Stimulated activated CD4-positive, alpha-beta T cell treated with anti-CD3 and anti-CD28 coated beads, Interleukin-15, amount 100 ng/mL, for 1 hour (primary cell): ENCODE measurements around the gene BCAS3.

ENCODE experiments used
- DNase-seq, 2 donors: peaks; one replicate each; pipeline ENCODE4 v3.0.0-alpha.2; 2020; ENCODE audit warnings: low read depth in 1 of 2, low spot score in 1 of 2

Gene BCAS3

DNA sequence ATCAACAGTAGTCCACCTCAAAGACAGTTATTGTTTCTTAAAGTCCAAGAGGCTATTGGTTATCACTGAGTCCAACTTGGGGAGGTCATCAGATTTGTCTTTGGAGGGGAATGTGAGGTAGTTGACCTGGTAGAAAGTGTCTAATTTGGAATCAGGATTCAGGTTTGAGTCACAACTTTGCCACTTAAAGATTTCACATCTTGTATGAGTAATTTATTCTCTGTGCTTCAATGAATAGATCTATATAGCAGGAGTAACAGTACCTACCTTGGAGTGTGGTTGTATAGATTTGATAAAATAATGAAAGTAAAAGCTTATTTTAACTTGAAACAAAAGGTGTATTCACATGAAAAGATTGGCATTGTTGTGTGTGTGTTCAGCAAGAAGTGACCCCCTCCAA, 602.7 kb downstream of the BCAS3 start:
- no peak for DNase-seq

DNA sequence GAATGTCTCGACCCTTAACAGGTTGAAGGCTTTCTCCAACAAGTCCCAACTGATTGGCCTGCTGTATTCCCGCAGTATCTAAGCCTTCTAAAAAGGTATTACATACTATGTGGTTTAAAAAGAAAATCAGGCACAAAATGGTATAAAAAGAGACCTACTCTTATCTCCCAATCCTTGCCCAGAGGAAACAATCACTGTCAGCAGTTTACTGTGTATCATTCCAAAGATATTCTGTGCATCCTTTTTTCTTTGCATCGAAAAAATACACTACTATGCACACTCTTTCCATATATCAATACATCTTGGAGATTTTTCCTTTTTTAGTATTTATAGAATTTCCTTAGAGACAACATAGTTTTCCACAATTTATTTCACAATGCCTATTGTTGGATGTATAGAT, 603.2 kb downstream of the BCAS3 start:
- DNase-seq, result no peak

DNA sequence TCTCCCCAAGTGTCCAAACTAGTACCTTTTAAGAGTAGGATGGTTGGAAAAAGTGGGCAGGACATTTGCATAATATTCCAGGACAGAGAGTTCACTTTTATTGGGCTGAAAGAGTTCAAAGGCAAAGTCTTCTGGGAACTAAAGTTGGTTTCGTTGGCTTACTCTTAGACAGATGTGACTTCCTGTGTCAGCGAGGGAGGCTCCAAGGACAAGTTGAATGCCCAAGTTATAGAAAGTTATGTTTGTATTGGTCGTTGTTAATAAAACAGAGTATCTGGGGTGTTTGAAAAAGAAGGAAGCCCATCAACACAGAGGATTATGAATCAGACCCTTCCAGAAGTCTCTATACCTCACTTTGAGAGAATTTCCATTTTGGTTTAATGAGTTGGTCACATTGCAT, 604.7 kb downstream of the BCAS3 start:
- no peak for DNase-seq

DNA sequence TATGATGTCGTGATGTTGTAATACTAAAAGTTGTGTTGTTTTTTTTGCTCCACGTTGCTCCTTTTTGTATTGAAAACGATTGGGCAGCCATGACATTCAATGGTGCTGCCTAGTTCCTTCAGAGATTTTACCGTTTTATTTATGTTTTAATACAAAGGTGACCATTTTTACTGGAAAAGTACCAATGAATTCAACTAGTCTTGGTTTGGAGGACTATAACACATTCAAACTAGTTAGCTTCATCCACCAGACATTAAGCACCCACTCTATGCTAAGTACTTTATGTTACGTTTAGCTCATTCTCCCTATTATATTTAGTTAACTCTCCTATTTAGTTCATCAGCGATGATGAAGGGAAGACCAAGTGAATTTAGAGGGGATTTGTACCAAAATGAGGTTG, 605.4 kb downstream of the BCAS3 start:
- DNase-seq, result no peak

DNA sequence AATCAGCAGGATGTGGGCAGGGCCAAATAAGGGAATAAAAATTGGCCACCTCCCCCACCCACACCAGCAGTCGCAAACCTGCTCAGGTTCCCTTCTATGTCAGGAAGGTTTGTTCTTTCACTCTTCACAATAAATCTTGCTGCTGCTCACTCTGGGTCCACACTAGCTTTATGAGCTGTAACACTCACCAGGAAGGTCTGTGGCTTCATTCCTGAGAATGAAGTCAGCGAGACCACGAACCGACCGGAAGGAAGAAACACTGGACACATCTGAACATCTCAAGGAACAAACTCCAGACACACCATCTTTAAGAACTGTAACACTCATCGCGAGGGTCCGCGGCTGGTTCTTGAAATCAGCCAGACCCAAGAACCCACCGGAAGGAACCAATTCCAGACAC, 606.5 kb downstream of the BCAS3 start:
- DNase-seq, result no peak

DNA sequence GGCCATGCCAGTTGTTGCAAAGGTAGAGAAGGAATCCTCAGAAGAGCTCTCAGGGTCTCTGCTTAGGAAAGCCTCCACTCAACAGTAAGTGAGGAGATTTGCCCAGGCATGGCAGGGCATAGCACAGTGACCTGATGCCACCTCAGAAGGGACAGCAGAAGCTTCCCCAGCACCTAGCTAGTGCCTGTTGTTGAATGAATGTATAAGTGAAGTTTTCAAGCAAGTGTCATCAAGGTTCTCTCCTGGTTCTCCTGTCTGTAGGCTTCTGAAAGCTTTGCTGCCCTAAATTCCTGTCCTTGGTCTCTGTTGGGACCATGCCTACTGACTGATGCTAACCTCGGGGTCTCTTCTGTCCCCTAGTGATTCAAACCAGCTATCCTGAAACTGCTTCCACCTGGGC, 607.1 kb downstream of the BCAS3 start:
- no peak for DNase-seq

DNA sequence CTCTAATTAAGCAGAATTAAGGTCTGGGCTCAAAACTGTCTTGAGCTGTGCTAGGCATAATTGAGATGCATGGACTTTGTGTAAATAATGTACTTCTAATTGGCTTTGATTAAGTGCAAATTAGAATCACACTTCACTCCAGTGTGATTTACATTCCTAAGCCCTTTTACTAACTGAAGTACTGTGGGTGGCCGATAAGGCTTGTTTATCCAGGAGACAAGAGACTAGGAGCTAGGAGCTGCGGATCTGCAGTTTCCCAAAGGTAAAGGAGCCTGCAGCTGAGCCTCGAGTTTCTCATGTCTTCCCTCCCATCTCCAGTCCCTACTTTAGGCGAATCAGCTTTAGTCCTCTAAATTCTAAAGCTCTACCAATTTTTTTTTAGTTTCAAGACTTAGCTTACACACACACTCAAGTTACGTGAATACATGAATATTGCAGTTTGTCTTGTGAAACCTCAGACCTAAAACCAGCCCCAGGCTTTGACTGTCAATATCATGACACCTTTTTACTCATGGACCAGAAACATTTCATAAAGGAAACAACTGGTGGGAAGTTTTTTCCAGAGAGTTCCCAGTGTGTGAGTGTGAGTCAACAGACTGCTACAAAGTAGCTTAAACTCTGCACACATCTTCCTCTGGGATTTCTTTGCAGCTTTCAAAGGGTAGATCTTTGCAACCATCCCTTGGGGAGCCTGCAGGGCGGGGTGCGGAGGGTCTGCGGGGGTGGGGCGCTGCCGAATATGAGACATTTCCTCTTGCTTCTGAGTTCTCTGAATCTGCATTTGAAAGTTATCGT, 608.1 kb downstream of the BCAS3 start:
- DNase-seq, result no peak

DNA sequence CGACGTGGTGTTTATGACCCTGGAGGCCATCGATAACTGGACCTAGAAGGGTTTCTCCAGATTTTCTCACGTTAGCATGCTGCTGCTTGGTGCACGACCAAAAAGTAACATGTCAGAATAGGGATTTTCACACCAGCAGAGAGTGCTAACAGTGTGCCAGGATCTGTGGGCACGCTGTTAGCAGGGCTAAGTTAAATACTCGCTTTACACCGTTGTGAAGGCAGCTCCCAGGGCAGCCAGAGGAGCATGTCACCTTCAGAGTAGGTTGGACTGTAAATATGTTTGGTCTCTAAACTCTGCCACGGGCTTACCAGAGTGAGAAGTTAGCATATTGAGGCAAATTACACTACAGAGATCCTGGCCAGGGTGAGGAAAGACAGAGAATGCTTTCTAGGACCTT, 608.8 kb downstream of the BCAS3 start:
- DNase-seq, result no peak

DNA sequence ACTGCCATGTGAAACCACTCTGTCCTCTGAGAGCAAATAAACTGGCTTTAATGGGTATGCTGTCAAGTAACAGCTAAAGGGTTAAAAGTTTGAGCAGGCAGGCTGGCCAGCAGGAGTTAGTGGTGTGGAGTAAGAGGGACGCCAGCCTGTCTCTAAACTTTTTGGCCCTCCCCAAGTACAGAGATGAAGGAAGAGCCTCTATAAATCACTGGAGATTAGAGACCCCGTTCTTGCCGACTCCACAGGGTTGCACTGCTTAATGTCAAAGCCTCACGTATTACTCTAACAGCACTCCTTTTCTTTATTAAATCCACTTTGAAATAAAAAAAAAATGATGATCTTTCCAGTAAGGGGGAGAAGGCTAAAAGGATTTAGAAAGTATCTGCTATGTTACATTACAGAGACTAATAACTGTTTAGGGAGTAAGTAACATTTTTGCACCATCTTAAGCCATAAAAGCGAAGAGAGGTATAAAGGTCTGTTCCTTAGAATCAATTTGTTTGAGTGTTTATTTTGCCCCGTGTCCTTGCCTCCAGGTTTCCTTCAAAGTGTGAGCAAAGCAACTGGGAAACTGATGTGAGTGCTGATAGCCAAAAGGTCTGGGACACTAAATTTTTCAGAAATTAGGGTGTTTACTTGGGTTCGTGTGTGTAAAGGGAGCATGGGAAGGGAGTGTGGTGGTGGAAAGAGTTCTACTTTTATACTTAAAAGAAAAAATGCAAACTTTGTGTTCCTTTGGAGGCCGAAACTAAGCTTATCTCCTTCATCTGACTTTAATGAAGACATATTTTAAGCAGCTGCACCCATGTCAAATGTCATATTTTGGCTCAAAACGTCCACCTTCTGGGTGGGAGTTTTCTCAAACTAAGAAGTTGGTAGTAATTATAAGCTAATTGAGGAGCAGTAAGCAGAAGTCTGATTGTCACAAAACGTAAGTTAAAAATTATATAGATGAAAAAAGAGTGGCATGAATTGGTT, 612.0 kb downstream of the BCAS3 start:
- DNase-seq, result no peak

DNA sequence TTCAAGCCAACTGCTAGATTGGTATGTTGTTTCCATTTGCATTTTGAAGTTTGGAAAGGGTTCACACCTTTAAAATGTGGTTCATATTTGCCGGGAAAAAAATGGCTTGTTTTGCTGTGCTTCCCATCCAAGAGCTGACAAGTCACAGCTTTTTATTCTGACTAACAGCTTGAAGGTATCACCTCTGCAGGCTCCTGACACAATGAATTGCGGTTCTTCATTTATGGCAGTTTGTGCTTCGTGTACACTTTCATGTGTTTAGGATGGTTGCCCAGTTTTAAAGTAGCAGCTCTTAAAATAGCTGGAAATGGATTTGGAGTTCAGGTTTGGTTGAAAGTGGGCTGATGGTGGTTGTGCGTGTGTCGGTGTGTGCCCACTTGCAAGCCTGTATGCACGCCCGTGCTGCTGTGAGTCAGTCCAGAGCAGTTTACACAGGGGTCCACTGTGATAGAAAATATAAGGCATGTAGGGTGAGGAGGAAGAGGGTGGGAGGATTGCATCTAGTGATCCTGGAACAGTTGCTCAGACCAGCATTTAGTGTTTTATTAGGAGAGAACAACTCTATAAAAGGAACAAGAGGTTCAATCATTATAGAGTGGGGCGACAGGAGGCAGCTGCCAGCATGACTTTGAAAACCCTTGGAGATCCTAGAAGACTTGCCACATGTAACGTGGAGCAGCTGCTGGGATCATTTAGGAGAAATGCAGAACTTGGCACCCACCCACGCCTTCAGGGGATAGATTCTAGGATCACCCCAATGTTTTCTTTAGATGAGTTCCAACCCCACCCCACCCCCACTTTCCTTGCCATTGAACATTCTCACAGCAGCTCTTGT, 614.0 kb downstream of the BCAS3 start:
- DNase-seq, result no peak

DNA sequence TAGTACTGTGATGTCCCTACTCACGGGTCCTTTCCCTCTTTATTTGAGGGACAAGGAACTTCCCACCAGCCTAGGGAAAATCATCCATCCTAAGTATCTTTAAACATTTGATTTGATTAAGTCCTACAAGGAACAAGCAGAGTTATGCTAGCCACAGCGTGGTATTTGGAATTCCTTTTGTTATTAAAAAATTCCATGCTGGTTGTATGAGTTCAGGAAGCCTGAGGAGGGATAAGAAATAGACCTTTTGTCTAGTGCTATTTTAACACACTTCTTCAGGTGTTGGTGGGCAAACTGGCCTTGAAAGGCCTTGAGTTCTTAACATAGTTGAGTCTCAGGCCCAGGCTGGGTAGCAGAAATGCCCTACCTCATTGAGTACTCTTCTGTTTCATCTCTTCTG, 616.6 kb downstream of the BCAS3 start:
- no peak for DNase-seq

DNA sequence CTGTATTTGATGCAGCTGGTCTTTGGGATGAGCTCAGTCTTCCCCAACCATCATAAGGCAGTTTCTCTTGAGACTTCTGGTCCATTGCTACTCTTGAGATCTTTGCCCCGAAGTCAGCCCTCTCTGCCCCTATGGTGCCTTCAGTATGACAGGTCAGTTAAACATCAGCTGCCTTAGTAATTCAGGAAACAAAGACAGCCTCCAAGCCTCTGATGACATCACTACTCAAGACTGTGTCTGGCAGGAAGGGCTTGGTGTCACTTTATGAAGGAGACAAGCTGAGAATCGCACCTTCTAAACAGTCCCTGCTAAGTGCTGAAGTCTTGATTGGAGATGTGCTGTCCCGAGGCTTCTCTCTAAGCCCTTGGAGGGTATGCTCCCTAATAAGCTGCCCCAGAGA, 617.1 kb downstream of the BCAS3 start:
- DNase-seq, result no peak

DNA sequence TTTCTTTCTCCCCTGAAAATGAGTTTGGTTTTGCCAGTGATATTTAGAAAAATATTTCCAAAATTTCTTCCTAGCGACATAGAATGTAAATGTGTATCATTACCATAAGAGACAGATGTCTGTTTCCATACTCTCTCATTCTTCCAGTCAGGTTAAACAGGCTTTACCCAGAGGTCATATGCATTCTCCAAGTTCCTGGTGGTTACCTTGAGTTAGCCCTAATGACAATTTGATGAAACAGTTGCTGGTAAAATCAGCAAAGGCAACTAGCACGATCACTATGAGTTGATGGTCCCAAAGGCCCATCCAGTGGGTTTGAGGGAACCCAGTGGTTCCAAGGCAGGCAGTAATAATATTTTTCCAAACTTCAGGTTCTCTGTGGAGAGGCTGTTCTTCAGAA, 618.4 kb downstream of the BCAS3 start:
- DNase-seq, result no peak

DNA sequence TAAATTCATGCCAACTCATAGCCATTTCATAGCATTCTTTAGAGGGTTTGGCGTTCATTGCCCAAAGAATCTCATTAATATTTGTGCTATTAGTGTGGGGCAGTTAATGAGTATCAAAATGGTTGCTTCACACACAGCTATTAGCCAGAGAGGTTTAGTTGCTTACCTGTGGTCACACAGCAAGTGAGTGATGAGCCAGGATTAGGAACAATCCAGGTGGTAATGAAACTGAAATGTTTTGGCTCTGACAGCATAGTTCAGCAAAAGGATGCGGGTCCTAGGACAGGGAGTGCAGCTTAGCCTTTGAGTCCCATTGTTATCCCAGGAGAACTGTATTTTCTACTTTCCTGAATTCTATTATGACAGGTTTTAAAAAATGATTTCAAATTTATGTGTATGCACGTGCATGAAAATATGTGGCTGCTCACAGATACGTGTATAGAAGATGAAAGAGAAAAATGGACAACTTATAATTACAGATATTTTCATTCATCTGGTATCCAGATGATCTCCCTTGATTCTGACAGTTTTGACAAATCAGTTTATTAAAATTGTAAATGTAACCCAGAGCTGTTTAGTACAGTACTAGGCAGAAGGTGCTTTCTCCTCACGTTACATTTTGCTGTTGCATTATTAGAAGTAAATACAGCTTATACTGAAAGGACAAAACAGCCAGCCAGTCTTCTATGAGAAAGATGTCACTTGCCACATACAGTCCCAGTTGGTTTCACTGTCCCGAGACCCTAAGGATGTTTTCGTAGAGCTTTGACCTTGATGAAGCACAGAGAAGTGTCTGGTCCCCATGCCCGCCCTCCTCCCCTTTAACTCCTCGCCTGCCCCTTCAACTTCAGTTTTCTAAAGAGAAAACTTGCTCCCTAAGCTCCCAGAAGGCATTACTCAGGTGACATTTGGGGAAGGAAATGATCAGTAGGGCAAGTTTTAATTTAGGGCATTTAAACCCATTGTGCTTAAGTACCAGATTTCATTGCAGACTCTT, 622.2 kb downstream of the BCAS3 start:
- no peak for DNase-seq

DNA sequence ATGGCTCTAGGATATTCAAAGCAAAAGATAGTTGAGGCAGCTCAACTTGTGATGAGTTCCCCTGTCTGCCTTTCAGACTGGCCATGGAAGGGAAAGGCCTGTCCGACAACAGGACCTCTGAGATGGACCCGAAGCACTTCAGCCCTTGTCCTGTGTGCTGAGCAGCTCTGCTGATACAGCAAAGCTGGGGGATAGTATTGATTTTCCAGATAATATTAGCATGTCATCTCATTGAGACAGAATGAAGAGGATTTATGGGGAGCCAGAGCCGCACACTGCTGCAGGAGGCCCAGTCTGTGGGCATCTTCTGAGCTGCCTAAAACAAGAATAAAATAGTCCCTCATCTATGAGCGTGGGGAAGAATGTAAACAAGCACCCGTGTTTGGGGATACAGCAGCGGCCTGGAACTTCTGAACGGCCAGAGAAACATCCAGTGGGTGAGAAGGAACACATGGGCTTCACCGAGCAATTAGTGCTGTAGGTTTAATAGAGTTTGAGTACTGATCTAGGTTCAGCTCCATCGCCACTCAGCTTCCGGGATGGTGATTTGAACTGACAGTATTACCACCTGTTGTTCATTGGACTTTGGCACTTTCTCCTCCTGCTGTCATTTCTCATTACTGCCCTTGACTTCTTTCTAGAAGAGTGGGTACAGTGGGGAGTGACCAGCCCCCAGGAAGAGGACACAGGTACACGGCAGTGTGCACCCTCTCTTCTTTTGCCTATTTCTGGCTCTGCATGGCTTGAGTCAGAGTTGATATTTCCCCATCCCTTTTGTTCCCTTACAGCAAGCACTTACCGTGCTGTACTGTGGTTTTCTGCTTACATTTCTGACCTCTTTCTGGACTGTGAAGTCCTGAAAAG, 625.5 kb downstream of the BCAS3 start:
- DNase-seq, result no peak

DNA sequence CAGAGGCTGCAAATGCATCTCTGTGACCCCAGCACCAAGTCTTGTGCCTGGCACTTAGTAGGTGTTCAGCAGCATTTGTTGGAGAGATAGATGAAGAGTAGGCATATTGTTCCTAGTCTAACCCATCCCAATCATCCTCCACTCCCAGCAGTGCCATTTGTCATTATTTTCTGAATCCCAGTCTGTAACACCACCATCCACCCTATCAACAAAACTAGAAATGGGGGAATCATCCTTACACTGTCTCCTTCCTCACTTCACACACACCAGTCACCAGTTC, 626.1 kb downstream of the BCAS3 start:
- DNase-seq, result no peak

DNA sequence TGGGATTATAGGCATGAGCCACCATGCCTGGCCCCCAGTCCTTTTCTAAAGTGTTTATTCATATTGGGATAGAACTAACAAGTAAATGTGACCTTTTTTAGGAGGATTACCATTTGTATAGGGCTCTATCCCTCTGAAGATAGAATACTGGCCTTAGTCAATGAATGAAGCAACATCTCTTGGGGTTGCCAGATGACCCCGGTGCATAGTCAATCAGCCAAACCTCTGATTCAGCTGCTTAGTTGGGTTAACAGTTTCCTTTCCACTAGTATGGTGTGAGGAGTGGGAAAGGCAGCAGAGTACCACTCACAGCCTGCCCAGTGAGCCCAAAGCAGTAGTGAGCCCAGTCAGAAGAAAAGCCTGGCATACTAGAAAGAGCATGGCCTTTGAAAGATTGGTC, 627.4 kb downstream of the BCAS3 start:
- no peak for DNase-seq

DNA sequence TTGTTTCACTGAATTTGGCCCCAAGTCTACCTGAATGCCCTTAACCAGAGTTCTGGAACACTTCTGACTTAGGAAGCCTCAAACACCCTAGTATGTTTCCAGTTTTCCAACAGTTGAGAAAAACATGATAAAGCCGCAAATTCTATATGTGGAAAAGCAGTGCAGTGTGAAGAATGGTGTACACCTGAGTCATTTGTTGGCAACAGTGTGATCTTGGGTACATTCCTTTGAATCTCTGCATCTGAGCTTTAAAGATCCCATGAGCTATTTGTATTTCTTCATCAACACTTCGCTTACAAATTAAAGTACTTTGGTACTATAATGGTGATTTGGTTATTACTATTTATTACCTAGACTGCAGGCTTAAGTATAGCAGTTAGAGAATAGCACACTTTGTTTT, 628.4 kb downstream of the BCAS3 start:
- no peak for DNase-seq
